ENCODE results near the gene BRD1. TPM values are rescaled to one million over a fixed set of nuclear protein-coding genes. Genes with fewer than 3 reads are reported as not detected.

BRD1 gene
- total RNA-seq, 2 donors from 2014 or later: 32.7 to 37.7 TPM

DNA sequence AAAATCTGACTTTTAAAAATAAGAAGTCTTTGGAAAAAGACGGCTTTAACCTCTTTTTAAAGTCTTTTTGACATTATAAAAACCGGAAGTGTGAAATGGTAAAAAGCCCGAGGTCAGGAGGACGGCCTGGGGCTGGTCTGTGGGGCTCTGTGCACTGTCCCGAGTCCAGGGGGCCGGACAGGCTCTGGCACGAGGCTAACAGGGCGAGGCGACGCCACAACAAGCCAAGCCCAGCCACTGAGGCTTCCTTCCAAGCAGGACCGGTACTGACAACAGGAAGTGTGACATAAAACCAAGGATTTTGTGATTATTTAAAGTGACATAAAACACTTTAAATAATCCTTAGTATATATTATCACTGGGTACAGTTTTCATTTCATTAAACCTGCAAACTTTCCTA, 39.2 kb downstream of the BRD1 start:
- Histone ChIP-seq H3K9me3 (no peaks in the 10 kb centered on the region), H3K9ac (ENCODE audit: low read depth in 2 of 2, low read length in 2 of 2) (no peak overlapping the region), H3K4me1 (peaks cover 21% of the 10 kb centered on the region), H3K4me3 (no peak overlapping the region), H3K27ac (peak overlapping the region; percentile 29), H3K36me3 (peaks cover under 1% of the 10 kb centered on the region), H3K27me3 (no peaks in the 10 kb centered on the region)
- TF ChIP-seq, protein P1, sequence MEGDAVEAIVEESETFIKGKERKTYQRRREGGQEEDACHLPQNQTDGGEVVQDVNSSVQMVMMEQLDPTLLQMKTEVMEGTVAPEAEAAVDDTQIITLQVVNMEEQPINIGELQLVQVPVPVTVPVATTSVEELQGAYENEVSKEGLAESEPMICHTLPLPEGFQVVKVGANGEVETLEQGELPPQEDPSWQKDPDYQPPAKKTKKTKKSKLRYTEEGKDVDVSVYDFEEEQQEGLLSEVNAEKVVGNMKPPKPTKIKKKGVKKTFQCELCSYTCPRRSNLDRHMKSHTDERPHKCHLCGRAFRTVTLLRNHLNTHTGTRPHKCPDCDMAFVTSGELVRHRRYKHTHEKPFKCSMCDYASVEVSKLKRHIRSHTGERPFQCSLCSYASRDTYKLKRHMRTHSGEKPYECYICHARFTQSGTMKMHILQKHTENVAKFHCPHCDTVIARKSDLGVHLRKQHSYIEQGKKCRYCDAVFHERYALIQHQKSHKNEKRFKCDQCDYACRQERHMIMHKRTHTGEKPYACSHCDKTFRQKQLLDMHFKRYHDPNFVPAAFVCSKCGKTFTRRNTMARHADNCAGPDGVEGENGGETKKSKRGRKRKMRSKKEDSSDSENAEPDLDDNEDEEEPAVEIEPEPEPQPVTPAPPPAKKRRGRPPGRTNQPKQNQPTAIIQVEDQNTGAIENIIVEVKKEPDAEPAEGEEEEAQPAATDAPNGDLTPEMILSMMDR (IDR thresholded peaks at IDR 0.05): no peak
- peak; percentile 46 for DNase-seq
- intact Hi-C loops (cut with DNase I): no loop called here

DNA sequence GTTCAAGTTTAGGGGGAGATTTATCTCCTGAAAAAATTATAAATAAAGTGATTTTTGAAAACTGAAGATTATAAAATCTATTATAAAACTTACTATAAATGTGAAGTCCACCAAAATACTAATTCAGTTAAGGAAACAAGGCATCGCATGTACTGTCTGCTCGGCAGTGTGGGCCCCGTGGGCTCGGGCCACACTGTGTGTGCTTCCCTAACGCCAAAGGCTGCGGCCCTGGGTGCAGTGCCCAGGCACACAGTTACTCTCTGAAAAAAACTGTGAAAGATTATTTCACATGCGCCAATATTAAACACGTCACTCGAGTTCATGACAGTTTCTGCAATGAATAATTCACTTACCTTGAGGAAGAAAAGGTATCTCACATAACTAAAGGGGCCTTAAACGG, 39.8 kb downstream of the BRD1 start:
- peaks cover 21% of the 10 kb centered on the region for H3K4me1 ChIP-seq
- intact Hi-C loops (cut with DNase I): no loop called here

DNA sequence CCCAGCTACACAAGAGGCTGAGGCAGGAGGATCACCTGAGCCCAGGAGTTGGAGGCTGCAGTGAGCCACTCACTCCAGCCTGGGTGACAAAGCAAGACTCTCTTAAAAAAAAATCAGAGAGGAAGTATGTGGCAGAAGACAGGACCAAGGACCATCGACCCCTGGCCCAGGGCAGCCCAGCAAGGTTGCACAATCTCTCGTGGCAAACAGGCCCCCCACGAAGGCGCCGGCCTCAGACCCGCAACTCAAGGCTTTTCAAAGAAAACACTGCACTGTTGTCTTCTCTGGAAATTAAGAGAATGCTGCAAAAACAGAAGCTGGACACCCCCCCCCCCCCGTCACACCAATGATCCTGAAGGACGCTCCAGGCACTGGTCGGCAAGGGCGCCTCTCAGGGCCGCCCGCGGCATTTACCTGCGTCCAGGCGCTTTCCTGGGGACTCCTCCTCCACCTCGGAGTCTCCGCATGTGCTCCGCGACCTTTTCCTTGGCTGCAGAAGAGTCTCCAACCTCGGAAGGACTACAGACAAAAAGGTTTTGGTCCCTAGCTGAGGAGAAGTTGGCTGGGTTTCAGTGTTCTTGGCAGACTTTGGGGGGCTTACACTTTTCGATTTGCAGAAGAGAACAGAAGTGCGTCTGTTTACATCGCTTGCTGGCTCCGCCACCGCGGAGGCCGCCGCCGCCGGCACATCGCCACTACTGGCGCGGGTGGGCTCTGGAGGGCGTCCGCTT, 40.5 kb downstream of the BRD1 start:
- DNase-seq: no peak
- H3K4me3 ChIP-seq: no peak overlapping the region
- intact Hi-C loops (cut with DNase I): no loop called here
- H3K27me3 ChIP-seq: no peaks in the 10 kb centered on the region
- peaks cover 21% of the 10 kb centered on the region for H3K4me1 ChIP-seq
- no peak overlapping the region for H3K27ac ChIP-seq
- H3K36me3 ChIP-seq: peaks cover 6% of the 10 kb centered on the region
- H3K9me3 ChIP-seq: no peaks in the 10 kb centered on the region
- TF ChIP-seq, protein P1 (IDR thresholded peaks at IDR 0.05): no peak
- no peak overlapping the region for H3K9ac ChIP-seq (ENCODE audit: low read depth in 2 of 2, low read length in 2 of 2)

More for the DNA sequence above, 39.8 kb downstream of the BRD1 start:
- Histone ChIP-seq H3K9me3 (no peaks in the 10 kb centered on the region), H3K4me3 (no peak overlapping the region), H3K9ac (ENCODE audit: low read depth in 2 of 2, low read length in 2 of 2) (no peak overlapping the region), H3K36me3 (peaks cover 6% of the 10 kb centered on the region), H3K27ac (no peak overlapping the region), H3K27me3 (no peaks in the 10 kb centered on the region)
- no peak for DNase-seq
- TF ChIP-seq, protein P1 (IDR thresholded peaks at IDR 0.05): no peak

DNA sequence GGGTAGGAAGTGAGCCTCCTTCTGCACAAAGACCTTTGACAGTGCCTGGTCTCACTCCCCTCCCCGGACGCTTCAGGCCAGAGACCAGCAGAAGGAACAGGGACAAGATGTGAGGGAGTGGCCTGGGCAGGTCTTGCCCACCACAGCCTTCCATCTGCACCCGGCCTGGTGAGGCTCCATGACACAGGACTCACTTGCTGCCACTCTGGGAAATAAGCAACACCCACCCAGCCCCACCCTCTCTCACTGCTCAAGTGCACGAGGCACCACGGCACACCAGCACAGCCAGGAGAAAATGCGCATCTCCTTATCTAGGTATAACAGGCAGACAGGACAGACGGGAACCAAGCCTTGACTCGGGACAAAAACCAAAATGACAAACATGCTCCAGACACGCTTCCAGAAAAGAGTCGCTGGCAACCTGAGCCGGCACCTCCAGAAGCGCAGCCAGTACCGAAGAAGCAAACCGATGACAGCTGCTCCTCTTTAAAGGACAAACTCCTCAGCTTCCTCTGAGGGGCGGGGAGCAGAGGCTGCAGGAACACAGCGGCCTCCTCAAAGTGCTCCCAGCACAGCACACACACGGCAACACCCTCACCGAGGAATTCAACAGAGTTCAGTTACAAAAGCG, 41.7 kb downstream of the BRD1 start:
- intact Hi-C loops (cut with DNase I): no loop called here
- no peak for DNase-seq
- Histone ChIP-seq H3K36me3 (peaks cover 6% of the 10 kb centered on the region), H3K9ac (ENCODE audit: low read depth in 2 of 2, low read length in 2 of 2) (no peak overlapping the region), H3K4me1 (peaks cover 21% of the 10 kb centered on the region), H3K4me3 (no peak overlapping the region), H3K9me3 (no peaks in the 10 kb centered on the region), H3K27ac (no peak overlapping the region), H3K27me3 (no peaks in the 10 kb centered on the region)
- TF ChIP-seq, protein P1 (IDR thresholded peaks at IDR 0.05): no peak

DNA sequence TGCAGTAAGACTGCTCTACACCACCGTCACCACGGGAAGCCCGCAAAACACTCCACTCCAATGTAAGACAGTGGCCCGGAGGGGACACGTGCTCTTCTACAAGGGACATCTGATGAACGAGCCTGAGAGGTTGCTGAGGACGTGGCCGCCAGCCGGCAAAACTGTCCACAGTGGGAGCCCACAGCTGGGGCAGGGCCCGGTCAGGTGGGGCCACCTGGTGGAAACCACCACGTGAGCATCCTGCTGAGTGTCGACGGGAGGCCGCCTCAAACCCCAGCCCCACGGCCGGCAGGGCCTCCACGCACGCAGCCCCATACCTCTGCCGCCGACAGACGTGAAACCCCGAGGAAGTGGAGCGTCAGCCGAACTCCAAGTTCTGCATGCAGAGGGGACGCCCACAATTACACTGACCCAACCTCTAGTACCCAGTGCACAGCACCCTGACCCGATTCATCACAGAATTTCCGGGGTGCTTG, 42.6 kb downstream of the BRD1 start:
- TF ChIP-seq, protein P1 (IDR thresholded peaks at IDR 0.05): no peak
- H3K4me1 ChIP-seq: peaks cover 15% of the 10 kb centered on the region
- H3K9ac ChIP-seq (ENCODE audit: low read depth in 2 of 2, low read length in 2 of 2): no peak overlapping the region
- intact Hi-C loops (cut with DNase I): no loop called here
- H3K36me3 ChIP-seq: peaks cover 6% of the 10 kb centered on the region
- H3K27ac ChIP-seq: no peak overlapping the region
- H3K27me3 ChIP-seq: no peaks in the 10 kb centered on the region
- no peak for DNase-seq
- no peak overlapping the region for H3K4me3 ChIP-seq
- no peaks in the 10 kb centered on the region for H3K9me3 ChIP-seq
